ENCODE results near the gene FBRSL1. TPM values are rescaled to one million over a fixed set of nuclear protein-coding genes. Genes with fewer than 3 reads are reported as not detected.

The FBRSL1 gene
- total and polyA plus RNA-seq, 9 of the 15 experiments (the other 6 are each of a cell fraction or from before 2014, with no cell fraction given) = 0.24 to 129 (median 7.3) TPM

DNA sequence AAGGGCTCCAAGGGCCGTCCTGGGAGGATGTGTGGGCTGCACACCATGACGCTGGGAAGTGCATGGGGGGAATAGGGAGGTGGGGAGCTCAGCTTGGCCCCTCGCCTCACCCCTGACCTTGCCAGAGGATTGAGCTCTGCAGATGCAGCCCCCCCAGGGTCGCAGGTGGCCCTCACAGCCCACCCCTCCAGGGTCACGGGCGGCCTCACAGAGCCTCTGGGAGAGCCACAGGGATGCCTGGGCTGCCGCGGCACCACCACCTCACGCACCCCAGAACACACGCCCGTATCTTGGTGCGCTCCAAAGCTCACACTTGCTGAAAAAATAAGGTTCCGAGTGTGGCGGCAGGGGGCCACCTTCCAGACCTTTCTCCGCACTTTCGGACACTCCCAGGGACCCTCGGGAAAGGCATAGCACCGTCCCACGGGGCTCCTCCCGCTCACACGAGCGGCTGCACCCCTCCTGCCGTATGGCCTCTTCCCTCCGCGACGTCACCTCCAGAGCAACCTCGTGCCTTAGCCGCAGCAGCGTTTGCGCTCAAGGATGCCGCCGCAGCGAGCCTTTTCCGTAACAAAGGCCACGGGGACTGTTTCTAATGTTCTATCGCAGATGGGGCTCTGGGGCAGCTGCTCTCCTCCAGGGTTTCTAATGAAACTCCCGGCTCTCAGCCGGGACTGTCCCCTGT, 9.9 kb upstream of the FBRSL1 start:
- CTCF ChIA-PET (ENCODE audit: low intra/inter-chr PET ratio) = no interaction called here

More for the DNA sequence above, 9.9 kb upstream of the FBRSL1 start:
- no peaks in the 10 kb centered on the region for H3K79me2 ChIP-seq (ENCODE audit: control insufficient read depth, insufficient read depth, low read length)
- no peaks in the 10 kb centered on the region for H3K36me3 ChIP-seq (ENCODE audit: control insufficient read depth, insufficient read depth, low read length)
- H2AFZ ChIP-seq (ENCODE audit: low read depth, low read length) = no peak overlapping the region
- BruUV-seq (replicated peaks) = no TSS peak
- ATAC-seq (no peak), FAIRE-seq (no peak), DNase-seq (ENCODE audit: extremely low read depth in 1 of 4, low spot score in 3 of 4) (no peak)
- 0 out of 2 replicates have a peak, but pooled peaks cover 2% of the 10 kb centered on the region for H3K9me3 ChIP-seq (replicated peaks; ENCODE audit: control insufficient read depth, insufficient read depth, low read depth, low read length)
- H3K4me2 ChIP-seq (ENCODE audit: insufficient read depth, low read length) = no peak overlapping the region
- H4K20me1 ChIP-seq (replicated peaks; ENCODE audit: control insufficient read depth, insufficient read depth, low read length) = peaks cover 20% of the 10 kb centered on the region; the same call in 1 of the 2 replicates
- peak in 1 of 2 experiments; percentile 39 for TF ChIP-seq E2F6 (IDR thresholded peaks at IDR 0.05; ENCODE audit: borderline replicate concordance in 1 of 2, extremely low read depth in 1 of 2, insufficient read depth in 1 of 2, insufficient read length in 1 of 2, low read depth in 1 of 2, low read length in 1 of 2, poor library complexity in 1 of 2, severe bottlenecking in 1 of 2)
- no peak for TF ChIP-seq CCNT2 (IDR thresholded peaks at IDR 0.05; ENCODE audit: borderline replicate concordance, extremely low read depth, insufficient read length, low read depth, low read length)
- TF ChIP-seq, protein P1, sequence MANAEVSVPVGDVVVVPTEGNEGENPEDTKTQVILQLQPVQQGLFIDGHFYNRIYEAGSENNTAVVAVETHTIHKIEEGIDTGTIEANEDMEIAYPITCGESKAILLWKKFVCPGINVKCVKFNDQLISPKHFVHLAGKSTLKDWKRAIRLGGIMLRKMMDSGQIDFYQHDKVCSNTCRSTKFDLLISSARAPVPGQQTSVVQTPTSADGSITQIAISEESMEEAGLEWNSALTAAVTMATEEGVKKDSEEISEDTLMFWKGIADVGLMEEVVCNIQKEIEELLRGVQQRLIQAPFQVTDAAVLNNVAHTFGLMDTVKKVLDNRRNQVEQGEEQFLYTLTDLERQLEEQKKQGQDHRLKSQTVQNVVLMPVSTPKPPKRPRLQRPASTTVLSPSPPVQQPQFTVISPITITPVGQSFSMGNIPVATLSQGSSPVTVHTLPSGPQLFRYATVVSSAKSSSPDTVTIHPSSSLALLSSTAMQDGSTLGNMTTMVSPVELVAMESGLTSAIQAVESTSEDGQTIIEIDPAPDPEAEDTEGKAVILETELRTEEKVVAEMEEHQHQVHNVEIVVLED (CRISPR knock-in tag; IDR thresholded peaks at IDR 0.05) = no peak
- TF ChIP-seq, protein P2, sequence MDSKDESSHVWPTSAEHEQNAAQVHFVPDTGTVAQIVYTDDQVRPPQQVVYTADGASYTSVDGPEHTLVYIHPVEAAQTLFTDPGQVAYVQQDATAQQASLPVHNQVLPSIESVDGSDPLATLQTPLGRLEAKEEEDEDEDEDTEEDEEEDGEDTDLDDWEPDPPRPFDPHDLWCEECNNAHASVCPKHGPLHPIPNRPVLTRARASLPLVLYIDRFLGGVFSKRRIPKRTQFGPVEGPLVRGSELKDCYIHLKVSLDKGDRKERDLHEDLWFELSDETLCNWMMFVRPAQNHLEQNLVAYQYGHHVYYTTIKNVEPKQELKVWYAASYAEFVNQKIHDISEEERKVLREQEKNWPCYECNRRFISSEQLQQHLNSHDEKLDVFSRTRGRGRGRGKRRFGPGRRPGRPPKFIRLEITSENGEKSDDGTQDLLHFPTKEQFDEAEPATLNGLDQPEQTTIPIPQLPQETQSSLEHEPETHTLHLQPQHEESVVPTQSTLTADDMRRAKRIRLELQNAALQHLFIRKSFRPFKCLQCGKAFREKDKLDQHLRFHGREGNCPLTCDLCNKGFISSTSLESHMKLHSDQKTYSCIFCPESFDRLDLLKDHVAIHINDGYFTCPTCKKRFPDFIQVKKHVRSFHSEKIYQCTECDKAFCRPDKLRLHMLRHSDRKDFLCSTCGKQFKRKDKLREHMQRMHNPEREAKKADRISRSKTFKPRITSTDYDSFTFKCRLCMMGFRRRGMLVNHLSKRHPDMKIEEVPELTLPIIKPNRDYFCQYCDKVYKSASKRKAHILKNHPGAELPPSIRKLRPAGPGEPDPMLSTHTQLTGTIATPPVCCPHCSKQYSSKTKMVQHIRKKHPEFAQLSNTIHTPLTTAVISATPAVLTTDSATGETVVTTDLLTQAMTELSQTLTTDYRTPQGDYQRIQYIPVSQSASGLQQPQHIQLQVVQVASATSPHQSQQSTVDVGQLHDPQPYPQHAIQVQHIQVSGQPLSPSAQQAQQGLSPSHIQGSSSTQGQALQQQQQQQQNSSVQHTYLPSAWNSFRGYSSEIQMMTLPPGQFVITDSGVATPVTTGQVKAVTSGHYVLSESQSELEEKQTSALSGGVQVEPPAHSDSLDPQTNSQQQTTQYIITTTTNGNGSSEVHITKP (IDR thresholded peaks at IDR 0.05; ENCODE audit: partially characterized antibody) = peak; percentile 61
- TF ChIP-seq ZNF253 (CRISPR knock-in tag; conservative IDR thresholded peaks at IDR 0.05) = no peak
- H3K4me3 ChIP-seq = no peak overlapping the region
- peaks cover 0 to 76% of the 10 kb centered on the region in 2 experiments; a peak in 3 of 5 replicates for H3K4me1 ChIP-seq (replicated peaks in 1 of 2; ENCODE audit: control insufficient read depth in 2 of 2, insufficient read depth in 2 of 2, low read length in 2 of 2)
- in situ Hi-C loops (cut with MboI) = no loop called here
- H3K27me3 ChIP-seq (ENCODE audit: control insufficient read depth in 2 of 2, insufficient read depth in 2 of 2, low read length in 2 of 2) = peaks cover 53 to 64% of the 10 kb centered on the region in 2 experiments
- POLR2A ChIA-PET = interaction anchor here (0.6 kb wide), 1 partner anchor 111 kb away, joined by 4 read pairs; no protein-coding TSS in a partner anchor
- intact Hi-C loops (cut with micrococcal nuclease) = loop anchor here (5.0 kb wide), 1 partner anchor 42 kb away; no protein-coding TSS in a partner anchor
- no peaks in the 10 kb centered on the region for H3K9me1 ChIP-seq (ENCODE audit: control insufficient read depth, insufficient read depth, low read length)
- H3K9ac ChIP-seq (ENCODE audit: insufficient read depth in 1 of 2, low read depth in 2 of 2, low read length in 2 of 2) = 0 out of 4 replicates have a peak overlapping the region, but pooled peaks of 1 of the 2 experiments have one; percentile 26
- WGBS (ENCODE audit: insufficient coverage, low coverage, missing lambda C conversion rate) = 12% methylated on average over 34 of the region's 38 CpGs
- H3K27ac ChIP-seq (ENCODE audit: extremely low read depth, low read depth, low read length) = no peak overlapping the region
